ENCODE results near the gene RFX2. TPM values are rescaled to one million over a fixed set of nuclear protein-coding genes. Genes with fewer than 3 reads are reported as not detected.

Gene RFX2
- total RNA-seq, 6 experiments from 2014 or later: 6.3 to 9.5 (median 6.9) TPM

- DNase-seq: no peak
- TF ChIP-seq, protein P1, sequence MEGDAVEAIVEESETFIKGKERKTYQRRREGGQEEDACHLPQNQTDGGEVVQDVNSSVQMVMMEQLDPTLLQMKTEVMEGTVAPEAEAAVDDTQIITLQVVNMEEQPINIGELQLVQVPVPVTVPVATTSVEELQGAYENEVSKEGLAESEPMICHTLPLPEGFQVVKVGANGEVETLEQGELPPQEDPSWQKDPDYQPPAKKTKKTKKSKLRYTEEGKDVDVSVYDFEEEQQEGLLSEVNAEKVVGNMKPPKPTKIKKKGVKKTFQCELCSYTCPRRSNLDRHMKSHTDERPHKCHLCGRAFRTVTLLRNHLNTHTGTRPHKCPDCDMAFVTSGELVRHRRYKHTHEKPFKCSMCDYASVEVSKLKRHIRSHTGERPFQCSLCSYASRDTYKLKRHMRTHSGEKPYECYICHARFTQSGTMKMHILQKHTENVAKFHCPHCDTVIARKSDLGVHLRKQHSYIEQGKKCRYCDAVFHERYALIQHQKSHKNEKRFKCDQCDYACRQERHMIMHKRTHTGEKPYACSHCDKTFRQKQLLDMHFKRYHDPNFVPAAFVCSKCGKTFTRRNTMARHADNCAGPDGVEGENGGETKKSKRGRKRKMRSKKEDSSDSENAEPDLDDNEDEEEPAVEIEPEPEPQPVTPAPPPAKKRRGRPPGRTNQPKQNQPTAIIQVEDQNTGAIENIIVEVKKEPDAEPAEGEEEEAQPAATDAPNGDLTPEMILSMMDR (IDR thresholded peaks at IDR 0.05): no peak
- no peak overlapping the region for H3K4me3 Mint-ChIP-seq
- H3K36me3 Mint-ChIP-seq (ENCODE audit: low read depth): peaks cover 10% of the 10 kb centered on the region
- H3K27me3 Mint-ChIP-seq (ENCODE audit: insufficient read depth): peaks cover 2% of the 10 kb centered on the region
- H3K4me1 Mint-ChIP-seq (ENCODE audit: low read depth): peaks cover 38% of the 10 kb centered on the region
- H3K9me3 Mint-ChIP-seq: no peaks in the 10 kb centered on the region
- no peak overlapping the region for H3K27ac Mint-ChIP-seq
Measured at GRCh38 chr19:6095760-6096159, 14.5 kb downstream of the RFX2 start.

DNA sequence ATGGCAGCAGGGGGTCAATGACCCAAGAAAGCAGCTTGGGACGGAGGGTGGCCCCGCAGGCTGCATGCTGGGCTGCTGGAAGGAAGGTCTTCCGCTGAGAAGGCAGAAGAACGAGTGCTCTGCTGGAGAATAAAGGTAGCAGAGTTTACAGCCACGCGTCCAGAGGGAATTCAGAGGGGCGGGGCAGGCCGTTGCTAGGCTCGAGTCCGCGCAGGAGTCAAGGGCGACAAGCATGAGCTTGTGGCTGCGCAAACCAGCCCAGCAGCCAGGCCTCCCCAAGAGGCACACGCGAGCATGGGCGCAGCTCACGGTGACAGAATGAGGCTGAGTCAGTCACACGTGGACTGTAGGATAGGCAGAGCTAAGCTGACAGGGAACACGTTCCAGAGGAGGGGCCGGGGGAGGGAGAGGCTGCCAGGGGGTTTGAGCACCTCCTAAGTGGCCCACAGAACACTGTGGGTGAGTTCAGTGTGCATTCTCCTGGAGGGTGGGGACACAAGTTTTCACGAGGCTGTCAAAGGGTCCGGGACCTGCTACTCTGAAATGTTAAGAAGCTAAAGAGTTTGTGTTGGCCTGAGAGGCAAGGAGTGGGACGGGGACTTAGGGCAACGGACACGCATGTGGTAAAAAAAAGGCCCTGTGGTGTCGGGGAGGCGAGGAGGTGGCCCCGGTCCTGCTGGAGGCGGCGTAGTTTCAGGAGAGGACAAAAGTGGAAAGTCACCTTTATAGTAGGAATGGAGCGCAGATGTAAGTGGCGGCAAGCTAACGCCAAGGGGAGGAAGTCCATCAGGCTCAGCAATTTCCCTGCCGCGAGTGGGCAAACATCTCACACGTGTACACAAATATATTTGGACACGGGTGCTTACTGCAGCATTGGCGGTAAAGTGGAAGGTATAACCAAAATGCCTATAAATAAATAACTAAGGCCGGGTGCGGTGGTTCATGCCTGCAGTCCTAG is 17.7 kb downstream of the RFX2 start:
- Mint-ChIP-seq H3K4me1 (ENCODE audit: low read depth) (peaks cover 49% of the 10 kb centered on the region), H3K9me3 (no peaks in the 10 kb centered on the region), H3K27ac (peak overlapping the region; percentile 99), H3K36me3 (ENCODE audit: low read depth) (peaks cover 4% of the 10 kb centered on the region; the same call in 1 of the 2 replicates), H3K4me3 (peak overlapping the region; percentile 82), H3K27me3 (ENCODE audit: insufficient read depth) (peaks cover 5% of the 10 kb centered on the region)
- TF ChIP-seq, protein P1 (IDR thresholded peaks at IDR 0.05): no peak
- DNase-seq: peak; percentile 97

DNA sequence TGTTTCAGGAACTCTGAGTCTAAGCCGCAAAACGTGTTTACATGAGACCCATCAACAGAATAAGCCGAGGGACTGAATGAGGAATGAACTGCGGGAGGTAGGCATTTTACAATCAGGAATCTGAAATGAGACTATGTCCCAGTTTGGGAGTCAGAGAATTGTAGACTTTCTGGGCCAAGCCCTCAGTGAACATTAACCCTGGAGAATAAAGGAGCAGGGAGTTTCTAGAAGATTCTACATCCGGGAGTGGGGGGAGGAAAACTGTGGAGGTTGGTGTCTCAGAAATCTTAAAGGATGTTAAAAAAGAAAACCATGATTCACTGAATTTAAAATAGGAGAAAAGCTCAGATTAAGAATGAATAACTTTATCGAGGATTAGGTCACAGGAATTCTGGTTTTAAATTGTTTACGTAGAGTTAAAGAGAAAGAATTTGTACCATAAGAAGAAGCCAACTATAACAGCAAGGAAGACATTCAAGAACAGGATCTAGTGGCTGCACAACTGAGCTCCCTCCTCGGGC is 18.5 kb downstream of the RFX2 start:
- H3K27me3 Mint-ChIP-seq (ENCODE audit: insufficient read depth): peaks cover 5% of the 10 kb centered on the region
- H3K9me3 Mint-ChIP-seq: no peaks in the 10 kb centered on the region
- peaks cover 57% of the 10 kb centered on the region for H3K4me1 Mint-ChIP-seq (ENCODE audit: low read depth)
- peak overlapping the region; percentile 99 for H3K27ac Mint-ChIP-seq
- H3K36me3 Mint-ChIP-seq (ENCODE audit: low read depth): peaks cover 4% of the 10 kb centered on the region; the same call in 1 of the 2 replicates
- peak overlapping the region; percentile 82 for H3K4me3 Mint-ChIP-seq
- peak; percentile 17 for DNase-seq
- TF ChIP-seq, protein P1 (IDR thresholded peaks at IDR 0.05): no peak

DNA sequence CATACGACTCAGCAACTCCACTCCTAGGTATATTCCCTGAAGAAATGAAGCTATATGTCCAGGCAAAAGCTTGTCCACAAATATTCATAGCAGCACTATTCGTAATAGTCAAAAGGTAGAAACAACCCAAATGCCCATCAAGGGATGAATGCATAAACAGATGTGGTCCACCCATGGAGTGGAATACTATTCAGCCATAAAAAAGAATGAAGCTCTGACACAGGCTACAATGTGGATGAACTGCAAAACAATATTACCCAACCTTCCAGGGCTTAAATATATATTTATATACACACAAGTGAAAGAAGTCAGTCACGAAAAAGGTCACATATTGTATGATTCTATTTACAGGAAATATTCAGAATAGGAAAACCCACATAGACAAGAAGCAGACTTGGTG is 19.7 kb downstream of the RFX2 start:
- peaks cover 5% of the 10 kb centered on the region; the same call in 1 of the 2 replicates for H3K36me3 Mint-ChIP-seq (ENCODE audit: low read depth)
- peaks cover 69% of the 10 kb centered on the region for H3K4me1 Mint-ChIP-seq (ENCODE audit: low read depth)
- H3K4me3 Mint-ChIP-seq: no peak overlapping the region
- H3K27me3 Mint-ChIP-seq (ENCODE audit: insufficient read depth): peaks cover 5% of the 10 kb centered on the region
- no peak for DNase-seq
- H3K9me3 Mint-ChIP-seq: no peaks in the 10 kb centered on the region
- peak overlapping the region; percentile 99; the same call in 1 of the 2 replicates for H3K27ac Mint-ChIP-seq
- TF ChIP-seq, protein P1 (IDR thresholded peaks at IDR 0.05): no peak

DNA sequence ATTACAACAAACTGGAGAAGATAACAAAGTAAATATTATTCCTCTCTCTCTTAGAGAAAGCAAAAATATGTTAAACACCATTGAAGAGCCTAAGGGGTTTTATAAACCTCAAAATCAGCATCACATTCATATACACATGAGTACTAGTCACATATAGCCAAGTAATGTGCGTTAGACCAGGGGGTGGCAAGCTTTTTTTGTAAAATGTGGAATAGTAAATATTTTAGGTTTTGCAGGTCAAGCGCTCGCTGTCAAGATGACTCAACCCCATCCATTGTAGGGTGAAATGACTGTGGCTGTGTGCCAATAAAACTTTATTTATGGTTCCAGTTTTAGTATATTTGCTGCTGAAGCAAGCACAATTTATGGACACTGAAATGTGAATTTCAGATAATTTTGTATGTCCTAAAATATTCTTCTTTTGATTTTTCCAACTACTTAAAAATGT is 21.7 kb downstream of the RFX2 start:
- H3K27me3 Mint-ChIP-seq (ENCODE audit: insufficient read depth): peaks cover 5% of the 10 kb centered on the region
- TF ChIP-seq, protein P1 (IDR thresholded peaks at IDR 0.05): no peak
- H3K27ac Mint-ChIP-seq: peak overlapping the region; percentile 98
- peak overlapping the region; percentile 87 for H3K4me3 Mint-ChIP-seq
- peaks cover 74% of the 10 kb centered on the region for H3K4me1 Mint-ChIP-seq (ENCODE audit: low read depth)
- peak; percentile 42 for DNase-seq
- no peaks in the 10 kb centered on the region for H3K9me3 Mint-ChIP-seq
- H3K36me3 Mint-ChIP-seq (ENCODE audit: low read depth): peaks cover 10% of the 10 kb centered on the region; the same call in 1 of the 2 replicates

Measured in HFFc6 (cell line).